ENCODE results near the gene ZNF618. TPM values are rescaled to one million over a fixed set of nuclear protein-coding genes. Genes with fewer than 3 reads are reported as not detected.

Gene ZNF618
- total RNA-seq, 2 experiments from 2014 or later, result 0.22 to 0.27 TPM

DNA sequence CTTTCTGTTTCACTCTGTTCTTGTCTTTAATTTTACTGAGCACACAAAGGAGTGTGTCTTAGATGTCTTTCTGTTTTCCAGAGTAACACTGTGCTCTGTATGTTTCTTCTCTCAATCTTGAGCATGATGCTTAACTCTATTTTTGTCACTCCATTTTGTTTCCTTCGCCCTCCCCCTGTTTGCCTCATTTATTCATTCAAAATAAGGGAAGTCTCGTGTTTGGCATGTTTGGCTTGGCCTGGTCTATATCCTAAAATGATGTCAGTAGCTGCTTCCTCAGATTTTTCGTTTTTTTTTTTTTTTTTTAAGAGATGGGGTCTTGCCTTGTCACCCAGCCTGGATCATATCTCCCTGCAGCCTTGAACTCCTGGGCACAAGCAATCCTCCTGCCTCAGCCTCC lies 22.0 kb downstream of the ZNF618 start:
- Mint-ChIP-seq H3K4me1 (ENCODE audit: low read depth) (no peaks in the 10 kb centered on the region), H3K9me3 (no peaks in the 10 kb centered on the region), H3K27me3 (no peaks in the 10 kb centered on the region), H3K4me3 (no peak overlapping the region), H3K36me3 (ENCODE audit: low read depth) (no peaks in the 10 kb centered on the region), H3K27ac (no peak overlapping the region)
- ChIA-PET CTCF (interaction anchor here (1.0 to 1.7 kb wide), 3 partner anchors 11 to 91 kb away, joined by 3 to 4 read pairs (median 3); no protein-coding TSS in a partner anchor), POLR2A (no interaction called here)
- no peak for ATAC-seq
- no peak for DNase-seq
- intact Hi-C loops (cut with micrococcal nuclease), result no loop called here
- TF ChIP-seq, protein P1, sequence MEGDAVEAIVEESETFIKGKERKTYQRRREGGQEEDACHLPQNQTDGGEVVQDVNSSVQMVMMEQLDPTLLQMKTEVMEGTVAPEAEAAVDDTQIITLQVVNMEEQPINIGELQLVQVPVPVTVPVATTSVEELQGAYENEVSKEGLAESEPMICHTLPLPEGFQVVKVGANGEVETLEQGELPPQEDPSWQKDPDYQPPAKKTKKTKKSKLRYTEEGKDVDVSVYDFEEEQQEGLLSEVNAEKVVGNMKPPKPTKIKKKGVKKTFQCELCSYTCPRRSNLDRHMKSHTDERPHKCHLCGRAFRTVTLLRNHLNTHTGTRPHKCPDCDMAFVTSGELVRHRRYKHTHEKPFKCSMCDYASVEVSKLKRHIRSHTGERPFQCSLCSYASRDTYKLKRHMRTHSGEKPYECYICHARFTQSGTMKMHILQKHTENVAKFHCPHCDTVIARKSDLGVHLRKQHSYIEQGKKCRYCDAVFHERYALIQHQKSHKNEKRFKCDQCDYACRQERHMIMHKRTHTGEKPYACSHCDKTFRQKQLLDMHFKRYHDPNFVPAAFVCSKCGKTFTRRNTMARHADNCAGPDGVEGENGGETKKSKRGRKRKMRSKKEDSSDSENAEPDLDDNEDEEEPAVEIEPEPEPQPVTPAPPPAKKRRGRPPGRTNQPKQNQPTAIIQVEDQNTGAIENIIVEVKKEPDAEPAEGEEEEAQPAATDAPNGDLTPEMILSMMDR (IDR thresholded peaks at IDR 0.05), result no peak

DNA sequence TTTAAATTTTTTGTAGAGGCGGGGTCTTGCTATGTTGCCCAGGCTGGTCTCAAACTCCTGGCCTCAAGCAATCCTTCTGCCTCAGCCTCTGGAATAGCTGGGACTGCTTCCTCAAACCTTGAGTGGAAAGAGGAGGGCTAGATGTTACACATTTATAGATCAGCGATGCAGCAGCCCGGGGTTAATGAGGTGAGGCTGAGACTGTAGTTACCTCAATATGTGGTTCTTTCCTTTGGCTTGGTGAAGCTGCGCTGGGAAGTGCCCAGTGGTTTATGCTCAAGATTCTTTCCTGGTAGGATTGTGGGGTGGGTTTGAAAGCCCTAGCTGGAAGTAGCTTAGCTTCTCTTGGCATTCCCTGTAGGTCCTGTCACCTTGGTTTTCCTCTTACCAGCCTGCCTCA lies 22.5 kb downstream of the ZNF618 start:
- no peaks in the 10 kb centered on the region for H3K9me3 Mint-ChIP-seq
- CTCF ChIA-PET, result interaction anchor here (1.0 to 1.6 kb wide), 2 partner anchors 11 to 21 kb away, joined by 3 read pairs; no protein-coding TSS in a partner anchor
- ATAC-seq, result no peak

DNA sequence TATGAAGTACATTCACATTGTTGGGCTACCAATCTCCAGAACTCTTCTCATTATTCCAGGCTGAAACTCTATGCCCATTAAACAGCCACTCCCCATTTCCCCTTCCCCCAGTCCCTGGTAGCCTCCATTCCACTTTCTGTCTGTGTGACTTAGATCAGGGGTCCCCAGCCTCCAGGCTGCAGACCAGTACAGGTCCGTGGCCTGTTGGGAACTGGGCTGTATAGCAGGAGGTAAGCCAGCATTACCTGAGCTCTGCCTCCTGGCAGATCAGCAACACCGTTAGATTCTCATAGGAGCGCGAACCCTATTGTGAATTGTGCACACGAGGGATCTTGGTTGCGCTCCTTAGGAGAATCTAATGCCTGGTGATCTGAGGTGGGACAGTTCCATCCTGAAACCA lies 23.1 kb downstream of the ZNF618 start:
- H3K4me3 Mint-ChIP-seq, result no peak overlapping the region
- H3K27ac Mint-ChIP-seq, result no peak overlapping the region

More for the DNA sequence above, 22.5 kb downstream of the ZNF618 start:
- Mint-ChIP-seq H3K27me3 (no peaks in the 10 kb centered on the region), H3K36me3 (ENCODE audit: low read depth) (no peaks in the 10 kb centered on the region), H3K27ac (no peak overlapping the region), H3K4me3 (no peak overlapping the region), H3K4me1 (ENCODE audit: low read depth) (no peaks in the 10 kb centered on the region)
- intact Hi-C loops (cut with micrococcal nuclease), result no loop called here
- no peak for DNase-seq
- POLR2A ChIA-PET, result no interaction called here
- TF ChIP-seq, protein P1 (IDR thresholded peaks at IDR 0.05), result no peak

DNA sequence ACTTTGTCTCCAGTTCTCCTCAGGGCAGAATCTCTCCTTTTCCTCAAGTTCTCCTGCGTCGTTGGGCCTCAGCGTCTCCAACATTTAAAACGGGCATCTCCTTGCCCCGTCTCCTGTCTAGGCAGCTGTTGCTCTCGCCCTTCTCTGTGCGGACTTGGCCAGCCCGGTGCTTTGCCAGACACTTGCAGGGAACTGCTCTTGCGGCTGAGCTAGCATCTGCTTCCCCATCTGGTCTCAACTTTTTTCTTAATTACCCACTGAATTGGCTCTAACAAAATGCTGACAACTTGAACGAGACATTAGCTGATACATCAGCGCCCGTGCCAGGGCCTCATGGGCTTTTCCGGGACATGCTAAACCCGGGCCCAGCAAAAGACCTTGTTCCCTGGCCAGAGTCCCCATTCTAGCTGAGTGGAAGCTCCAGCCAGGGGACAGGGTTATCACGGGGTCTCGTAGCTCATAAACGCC lies 25.1 kb downstream of the ZNF618 start:
- DNase-seq (no peak), ATAC-seq (no peak)
- POLR2A ChIA-PET, result no interaction called here
- H3K36me3 Mint-ChIP-seq (ENCODE audit: low read depth), result no peaks in the 10 kb centered on the region
- no peak overlapping the region for H3K27ac Mint-ChIP-seq
- no peaks in the 10 kb centered on the region for H3K4me1 Mint-ChIP-seq (ENCODE audit: low read depth)
- intact Hi-C loops (cut with micrococcal nuclease), result no loop called here
- TF ChIP-seq, protein P1 (IDR thresholded peaks at IDR 0.05), result no peak
- CTCF ChIA-PET, result interaction anchor here (1.0 kb wide), 1 partner anchor 24 kb away, joined by 3 read pairs; no protein-coding TSS in a partner anchor
- H3K27me3 Mint-ChIP-seq, result no peaks in the 10 kb centered on the region
- no peaks in the 10 kb centered on the region for H3K9me3 Mint-ChIP-seq
- no peak overlapping the region for H3K4me3 Mint-ChIP-seq

More for the DNA sequence above, 23.1 kb downstream of the ZNF618 start:
- TF ChIP-seq, protein P1 (IDR thresholded peaks at IDR 0.05), result no peak
- no peaks in the 10 kb centered on the region for H3K9me3 Mint-ChIP-seq
- no peaks in the 10 kb centered on the region for H3K27me3 Mint-ChIP-seq
- ChIA-PET POLR2A (no interaction called here), CTCF (no interaction called here)
- intact Hi-C loops (cut with micrococcal nuclease), result no loop called here
- H3K4me1 Mint-ChIP-seq (ENCODE audit: low read depth), result no peaks in the 10 kb centered on the region
- DNase-seq (no peak), ATAC-seq (no peak)
- no peaks in the 10 kb centered on the region for H3K36me3 Mint-ChIP-seq (ENCODE audit: low read depth)

DNA sequence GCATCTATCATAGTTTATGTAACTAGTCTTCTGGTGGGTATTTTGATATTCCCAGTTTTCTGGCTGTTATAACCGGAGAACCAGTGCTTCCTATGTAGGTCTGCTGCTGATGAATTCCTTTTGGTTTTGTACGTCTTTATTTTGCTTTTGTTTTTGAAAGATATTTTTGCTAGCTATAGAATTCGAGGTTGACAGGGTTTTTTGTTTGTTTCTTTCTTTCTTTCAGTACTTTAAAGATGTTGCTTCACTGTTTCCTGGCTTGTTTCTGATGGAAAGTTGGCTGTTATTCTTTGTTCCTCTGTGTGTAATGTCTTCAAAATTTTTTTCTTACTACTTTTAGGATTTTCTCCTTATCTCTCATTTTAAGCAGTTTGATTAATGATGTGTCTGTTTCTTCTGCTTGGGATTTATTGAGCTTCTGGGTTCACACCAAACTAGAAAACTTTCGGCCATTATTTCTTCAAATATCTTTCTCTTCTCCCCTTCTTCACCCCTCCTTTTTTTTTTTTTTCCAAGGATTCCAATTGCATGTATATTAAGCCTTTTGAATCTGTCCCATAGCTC lies 27.5 kb downstream of the ZNF618 start:
- H3K27ac Mint-ChIP-seq, result no peak overlapping the region
- no peak overlapping the region for H3K4me3 Mint-ChIP-seq
- ATAC-seq, result no peak
- H3K4me1 Mint-ChIP-seq (ENCODE audit: low read depth), result no peaks in the 10 kb centered on the region
- CTCF ChIA-PET, result no interaction called here
- H3K9me3 Mint-ChIP-seq, result no peaks in the 10 kb centered on the region
- TF ChIP-seq, protein P1 (IDR thresholded peaks at IDR 0.05), result no peak
- POLR2A ChIA-PET, result interaction anchor here (0.7 kb wide), 1 partner anchor 78 kb away, joined by 3 read pairs; no protein-coding TSS in a partner anchor
- intact Hi-C loops (cut with micrococcal nuclease), result no loop called here
- no peaks in the 10 kb centered on the region for H3K27me3 Mint-ChIP-seq
- DNase-seq, result no peak
- no peaks in the 10 kb centered on the region for H3K36me3 Mint-ChIP-seq (ENCODE audit: low read depth)
